ENCODE measurements around the gene MGAT3. TPM values are rescaled to one million over a fixed set of nuclear protein-coding genes. Genes with fewer than 3 reads are reported as not detected.
A peak's percentile ranks its signal among the peaks of the same experiment; 100 is the strongest.

MGAT3 gene
- total and polyA plus RNA-seq, 8 donors: 0.89 to 12.0 (median 1.6) TPM

DNA sequence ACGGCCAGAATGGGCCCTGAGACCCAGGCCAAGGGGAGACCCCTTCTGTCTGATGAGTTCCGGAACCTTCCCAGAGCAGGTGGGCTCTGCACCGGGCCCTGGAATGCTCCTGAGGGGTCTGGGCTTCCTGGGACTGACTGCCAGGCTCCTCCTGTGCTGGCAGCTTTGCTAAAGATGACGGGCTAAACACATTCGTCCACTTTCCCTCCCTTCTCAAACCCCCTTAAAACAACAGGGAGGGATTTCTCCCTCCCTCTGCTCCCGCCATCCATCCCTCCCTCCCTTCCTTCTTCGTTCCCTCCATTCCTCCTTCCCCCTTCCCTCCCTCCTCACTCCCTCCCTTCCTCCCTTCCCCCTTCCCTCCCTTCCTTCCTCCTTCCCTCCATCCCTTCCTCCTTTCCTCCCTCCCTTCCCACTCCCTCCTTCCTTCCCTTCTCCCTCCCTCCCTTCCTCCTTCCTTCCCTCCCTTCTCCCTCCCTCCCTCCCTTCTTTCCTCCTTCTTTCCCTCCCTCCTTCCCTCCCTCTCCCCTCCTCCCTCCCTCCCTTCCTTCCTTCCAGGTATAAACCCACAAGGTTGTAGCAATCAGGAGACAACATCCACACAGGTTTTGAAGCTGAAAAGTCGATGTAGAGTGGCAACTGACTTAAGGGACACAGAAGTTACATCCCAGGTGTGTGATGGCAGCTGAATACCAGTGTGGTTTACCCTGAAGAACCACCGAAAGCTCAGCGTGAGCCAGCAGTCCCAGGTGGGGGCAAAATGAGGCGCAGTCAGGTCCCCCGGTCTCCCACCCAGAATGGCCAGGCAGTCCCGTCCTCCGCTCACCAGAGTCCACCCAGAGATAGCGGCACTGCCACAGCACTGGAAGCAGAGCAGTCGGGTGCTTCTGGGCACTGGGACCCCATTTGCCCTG lies 18.8 kb upstream of the MGAT3 start:
- Histone ChIP-seq H3K4me3 (peak overlapping the region; percentile 14 to 23 (median 18)), H3K36me3 (peaks cover 0 to 23% (median 18%) of the 10 kb centered on the region in 4 donors), H3K4me1 (peaks cover 7 to 26% (median 15%) of the 10 kb centered on the region in 4 donors), H3K27me3 (peaks cover 0 to 32% (median 0%) of the 10 kb centered on the region in 3 donors), H3K9me3 (no peaks in the 10 kb centered on the region), H3K27ac (peak overlapping the region in 4 of 5 donors; percentile 35 to 74 (median 52))
- intact Hi-C loops (cut with DNase I; ENCODE audit: low total_unique reads): no loop called here
- 31 to 40% (median 36%) methylated on average over 13 to 16 of the region's 16 CpGs for WGBS, 5 donors
- TF ChIP-seq POLR2AphosphoS5 (IDR thresholded peaks at IDR 0.05) (no peak), EP300 (IDR thresholded peaks at IDR 0.05) (no peak), CTCF (IDR thresholded peaks at IDR 0.05) (no peak), POLR2A (IDR thresholded peaks at IDR 0.05) (no peak)
- DNase-seq: peak in 1 of 2 donors; percentile 57

DNA sequence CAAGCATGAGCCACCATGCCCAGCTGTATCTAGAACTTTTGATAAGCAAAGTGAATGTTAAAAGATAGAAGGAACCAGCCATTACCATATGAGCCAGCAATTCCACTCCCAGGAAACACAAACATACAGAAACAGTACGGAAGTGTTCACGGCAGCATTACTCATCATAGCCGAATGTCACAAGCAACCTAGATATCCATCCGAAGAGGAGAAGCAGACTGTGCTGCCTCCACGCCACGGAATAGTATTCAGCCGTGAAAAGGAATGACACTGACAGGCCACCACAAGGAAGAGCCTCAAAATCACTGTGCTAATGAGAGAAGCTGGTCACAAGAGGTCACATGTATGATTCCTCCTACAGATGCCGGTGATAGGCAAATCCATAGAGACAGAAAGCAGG lies 17.6 kb upstream of the MGAT3 start:
- intact Hi-C loops (cut with DNase I; ENCODE audit: low total_unique reads): no loop called here
- 36 to 63% (median 44%) methylated on average over 8 of the region's 8 CpGs for WGBS, 5 donors

GRCh38 chr22:39443398-39443797 lies 13.4 kb upstream of the MGAT3 start:
- no peak for DNase-seq
- Histone ChIP-seq H3K4me1 (peaks cover 0 to 31% (median 21%) of the 10 kb centered on the region in 4 donors), H3K4me3 (no peak overlapping the region), H3K27me3 (peaks cover 0 to 59% (median 0%) of the 10 kb centered on the region in 3 donors), H3K36me3 (no peaks in the 10 kb centered on the region), H3K9me3 (no peaks in the 10 kb centered on the region), H3K27ac (no peak overlapping the region)
- TF ChIP-seq POLR2A (IDR thresholded peaks at IDR 0.05) (no peak), POLR2AphosphoS5 (IDR thresholded peaks at IDR 0.05) (no peak), CTCF (IDR thresholded peaks at IDR 0.05) (no peak), EP300 (IDR thresholded peaks at IDR 0.05) (no peak)
- intact Hi-C loops (cut with DNase I; ENCODE audit: low total_unique reads): no loop called here
- 81 to 92% (median 90%) methylated on average over 6 of the region's 6 CpGs for WGBS, 5 donors

More for the DNA sequence above, 17.6 kb upstream of the MGAT3 start:
- peak overlapping the region in 3 of 5 donors; percentile 56 to 62 (median 60) for H3K27ac ChIP-seq
- peaks cover 7 to 26% (median 15%) of the 10 kb centered on the region in 4 donors for H3K4me1 ChIP-seq
- no peak overlapping the region for H3K4me3 ChIP-seq
- H3K9me3 ChIP-seq: no peaks in the 10 kb centered on the region
- peaks cover 0 to 12% (median 7%) of the 10 kb centered on the region in 4 donors for H3K36me3 ChIP-seq
- peak in 1 of 2 donors; percentile 67 for DNase-seq
- peaks cover 0 to 41% (median 0%) of the 10 kb centered on the region in 3 donors for H3K27me3 ChIP-seq
- no peak for TF ChIP-seq CTCF (IDR thresholded peaks at IDR 0.05)
- no peak for TF ChIP-seq POLR2A (IDR thresholded peaks at IDR 0.05)
- TF ChIP-seq POLR2AphosphoS5 (IDR thresholded peaks at IDR 0.05): peak in 1 of 3 donors; percentile 69

DNA sequence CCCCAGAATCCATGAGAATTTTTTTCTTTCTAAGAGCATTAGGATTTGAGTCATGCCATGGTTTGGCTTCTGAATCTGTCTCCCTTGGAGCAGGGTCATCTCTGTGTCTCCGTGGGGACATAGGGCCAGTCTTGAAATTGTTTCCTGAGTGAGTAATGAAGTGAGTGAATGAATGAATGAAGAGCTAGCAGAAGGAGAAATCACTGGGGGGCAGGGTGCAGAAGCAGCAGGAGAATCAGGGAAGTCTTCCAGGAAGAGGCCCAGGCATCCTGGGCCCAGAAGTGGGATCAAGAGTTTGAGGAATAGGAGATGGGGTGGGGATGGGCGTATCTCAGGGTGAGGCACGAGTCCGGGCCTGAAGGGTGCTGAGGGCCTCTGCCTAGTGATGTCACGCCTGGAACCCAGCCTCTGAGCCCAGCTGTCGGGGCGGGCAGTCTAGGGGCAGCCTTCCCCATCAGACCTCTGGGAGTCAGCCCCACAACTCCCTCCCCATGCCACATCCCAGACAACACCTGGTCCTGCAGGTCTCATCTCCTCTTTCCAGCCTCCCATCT lies 12.5 kb upstream of the MGAT3 start:
- WGBS, 5 donors: 81 to 92% (median 82%) methylated on average over 5 to 7 of the region's 7 CpGs
- H3K27me3 ChIP-seq: peaks cover 0 to 57% (median 0%) of the 10 kb centered on the region in 3 donors
- peaks cover 0 to 27% (median 20%) of the 10 kb centered on the region in 4 donors for H3K4me1 ChIP-seq
- no peak overlapping the region for H3K27ac ChIP-seq
- intact Hi-C loops (cut with DNase I; ENCODE audit: low total_unique reads): no loop called here
- no peak overlapping the region for H3K4me3 ChIP-seq
- TF ChIP-seq POLR2A (IDR thresholded peaks at IDR 0.05) (no peak), EP300 (IDR thresholded peaks at IDR 0.05) (no peak), CTCF (IDR thresholded peaks at IDR 0.05) (no peak), POLR2AphosphoS5 (IDR thresholded peaks at IDR 0.05) (no peak)
- no peaks in the 10 kb centered on the region for H3K9me3 ChIP-seq
- H3K36me3 ChIP-seq: no peaks in the 10 kb centered on the region
- peak in 1 of 2 donors; percentile 42 for DNase-seq
